Measurements from ENCODE around the gene OLR1. TPM values are rescaled to one million over a fixed set of nuclear protein-coding genes. Genes with fewer than 3 reads are reported as not detected.

The OLR1 gene
- total RNA-seq, 1 donor from 2014 or later: 0.55 TPM

DNA sequence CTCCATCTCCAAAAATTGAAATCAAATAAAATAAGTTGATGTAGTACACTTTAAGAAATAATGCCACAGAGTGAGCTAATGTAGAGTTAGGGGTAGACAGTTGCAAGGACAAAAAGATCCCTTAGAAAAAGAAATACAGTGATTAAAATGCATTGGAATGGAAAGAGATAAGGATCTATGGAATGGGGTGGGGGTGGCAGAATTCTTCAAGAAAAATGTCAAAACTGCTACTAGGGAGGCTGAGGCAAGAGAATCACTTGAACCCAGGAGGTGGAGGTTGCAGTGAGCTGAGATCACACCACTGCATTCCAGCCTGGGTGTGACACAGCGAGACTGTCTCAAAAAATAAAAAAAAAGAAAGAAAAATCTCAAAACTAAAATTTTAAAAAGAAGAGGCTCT, 6.5 kb downstream of the OLR1 start:
- DNase-seq: no peak
- H3K4me1 ChIP-seq: peaks cover 4% of the 10 kb centered on the region
- H3K36me3 ChIP-seq: no peaks in the 10 kb centered on the region
- no peak overlapping the region for H3K27ac ChIP-seq (replicated peaks)
- no peaks in the 10 kb centered on the region for H3K9me3 ChIP-seq (replicated peaks)
- TF ChIP-seq, protein P1, sequence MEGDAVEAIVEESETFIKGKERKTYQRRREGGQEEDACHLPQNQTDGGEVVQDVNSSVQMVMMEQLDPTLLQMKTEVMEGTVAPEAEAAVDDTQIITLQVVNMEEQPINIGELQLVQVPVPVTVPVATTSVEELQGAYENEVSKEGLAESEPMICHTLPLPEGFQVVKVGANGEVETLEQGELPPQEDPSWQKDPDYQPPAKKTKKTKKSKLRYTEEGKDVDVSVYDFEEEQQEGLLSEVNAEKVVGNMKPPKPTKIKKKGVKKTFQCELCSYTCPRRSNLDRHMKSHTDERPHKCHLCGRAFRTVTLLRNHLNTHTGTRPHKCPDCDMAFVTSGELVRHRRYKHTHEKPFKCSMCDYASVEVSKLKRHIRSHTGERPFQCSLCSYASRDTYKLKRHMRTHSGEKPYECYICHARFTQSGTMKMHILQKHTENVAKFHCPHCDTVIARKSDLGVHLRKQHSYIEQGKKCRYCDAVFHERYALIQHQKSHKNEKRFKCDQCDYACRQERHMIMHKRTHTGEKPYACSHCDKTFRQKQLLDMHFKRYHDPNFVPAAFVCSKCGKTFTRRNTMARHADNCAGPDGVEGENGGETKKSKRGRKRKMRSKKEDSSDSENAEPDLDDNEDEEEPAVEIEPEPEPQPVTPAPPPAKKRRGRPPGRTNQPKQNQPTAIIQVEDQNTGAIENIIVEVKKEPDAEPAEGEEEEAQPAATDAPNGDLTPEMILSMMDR (IDR thresholded peaks at IDR 0.05; ENCODE audit: borderline replicate concordance): no peak
- intact Hi-C loops (cut with micrococcal nuclease): no loop called here
- H3K4me3 ChIP-seq: no peak overlapping the region
- no peaks in the 10 kb centered on the region for H3K27me3 ChIP-seq (ENCODE audit: low read depth)

DNA sequence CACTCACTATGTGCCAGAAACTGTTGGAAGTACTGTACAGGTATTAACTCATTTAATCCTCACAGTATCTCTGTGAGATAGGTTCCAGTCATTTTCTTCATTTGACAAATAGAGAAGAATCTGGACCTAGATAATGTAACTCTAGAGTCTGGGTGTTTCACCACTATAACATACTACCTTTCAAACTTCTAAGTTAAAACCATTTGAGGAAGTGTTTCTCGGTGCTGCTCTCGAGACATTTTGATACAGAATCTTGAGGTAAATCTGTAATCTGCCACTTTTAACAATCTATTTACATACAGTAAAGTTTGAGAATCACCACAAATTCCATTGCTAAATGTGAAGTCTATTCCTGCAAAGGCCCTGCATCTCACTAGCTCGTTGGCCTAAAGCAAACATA, 8.8 kb downstream of the OLR1 start:
- H3K27me3 ChIP-seq (ENCODE audit: low read depth): no peaks in the 10 kb centered on the region
- TF ChIP-seq, protein P1 (IDR thresholded peaks at IDR 0.05; ENCODE audit: borderline replicate concordance): no peak
- DNase-seq: no peak
- intact Hi-C loops (cut with micrococcal nuclease): no loop called here
- H3K9me3 ChIP-seq (replicated peaks): no peaks in the 10 kb centered on the region
- H3K27ac ChIP-seq (replicated peaks): no peak overlapping the region
- no peaks in the 10 kb centered on the region for H3K36me3 ChIP-seq
- H3K4me3 ChIP-seq: no peak overlapping the region
- H3K4me1 ChIP-seq: peaks cover 8% of the 10 kb centered on the region

DNA sequence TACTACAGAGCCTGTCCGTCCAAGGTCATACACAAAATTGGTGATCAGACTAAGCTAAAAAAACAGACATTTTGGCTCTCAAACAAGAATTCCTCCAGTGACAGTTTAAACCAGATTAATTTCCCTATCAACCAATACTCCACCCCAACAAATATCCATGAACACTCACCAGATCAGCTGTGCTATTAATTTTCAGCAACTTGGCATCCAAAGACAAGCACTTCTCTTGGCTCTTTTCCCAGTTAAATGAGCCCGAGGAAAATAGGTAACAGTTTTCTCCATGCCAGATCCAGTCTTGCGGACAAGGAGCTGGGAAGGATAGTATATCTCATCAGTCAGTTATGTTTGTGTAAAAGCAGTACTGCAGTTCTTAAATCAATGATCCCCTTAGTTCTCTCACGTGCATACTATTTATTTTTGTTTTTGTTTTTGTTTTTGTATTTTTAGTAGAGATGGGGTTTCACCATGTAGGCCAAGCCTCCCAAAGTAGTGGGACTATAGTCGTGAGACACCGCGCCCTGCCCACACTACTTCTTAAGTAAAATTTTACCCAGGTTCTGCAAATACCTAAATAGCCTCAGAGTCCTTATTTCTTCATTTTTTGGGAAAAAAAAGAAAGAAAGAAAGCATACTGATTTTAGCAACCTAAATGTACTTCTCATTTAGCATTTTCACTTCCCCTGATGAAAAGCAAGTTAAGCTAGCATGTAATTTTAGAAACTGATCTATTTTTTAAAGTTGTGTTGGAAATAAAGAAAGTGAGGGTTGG, 11.1 kb downstream of the OLR1 start:
- Histone ChIP-seq H3K4me3 (no peak overlapping the region), H3K27ac (replicated peaks) (no peak overlapping the region), H3K36me3 (no peaks in the 10 kb centered on the region), H3K9me3 (replicated peaks) (no peaks in the 10 kb centered on the region), H3K4me1 (peaks cover 8% of the 10 kb centered on the region), H3K27me3 (ENCODE audit: low read depth) (no peaks in the 10 kb centered on the region)
- DNase-seq: no peak
- intact Hi-C loops (cut with micrococcal nuclease): no loop called here
- TF ChIP-seq, protein P1 (IDR thresholded peaks at IDR 0.05; ENCODE audit: borderline replicate concordance): no peak

DNA sequence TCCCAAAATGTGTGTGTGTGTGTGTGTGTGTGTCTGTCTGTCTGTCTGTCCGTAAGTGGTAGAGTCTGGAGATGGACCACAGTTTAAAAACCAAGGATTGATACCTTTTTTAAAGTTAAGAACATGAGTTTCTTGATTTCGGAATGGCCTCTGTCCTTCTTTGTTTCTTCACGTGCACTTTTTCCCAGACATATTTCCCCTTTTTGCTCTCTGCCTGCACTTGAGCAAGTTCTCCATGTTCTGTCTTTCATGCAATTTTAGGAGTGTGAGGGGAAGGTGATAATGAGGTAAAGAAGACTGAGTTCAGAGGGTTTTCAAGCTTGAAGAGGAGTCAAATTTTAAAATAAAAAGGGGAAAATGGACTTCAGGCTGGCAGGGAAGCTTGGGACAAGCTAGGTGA, 12.7 kb downstream of the OLR1 start:
- TF ChIP-seq, protein P1 (IDR thresholded peaks at IDR 0.05; ENCODE audit: borderline replicate concordance): no peak
- no peaks in the 10 kb centered on the region for H3K9me3 ChIP-seq (replicated peaks)

DNA sequence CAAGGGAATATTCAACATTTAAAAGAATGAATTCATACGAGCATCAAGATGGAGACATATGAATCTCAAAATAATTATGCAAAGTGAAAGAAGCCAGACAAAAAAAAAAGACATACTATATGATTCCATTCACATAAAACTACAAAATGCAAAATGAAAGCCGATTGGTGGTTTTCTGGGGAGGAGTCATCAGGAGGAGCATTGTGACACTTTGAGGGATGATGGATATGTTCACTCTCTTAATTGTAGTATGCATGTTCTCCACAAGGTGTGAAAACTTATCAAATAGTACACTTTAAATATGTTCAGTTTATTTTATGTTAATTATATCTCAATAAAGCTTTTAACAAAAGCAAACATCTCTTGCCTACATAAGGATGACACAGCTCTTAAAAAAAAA, 13.5 kb downstream of the OLR1 start:
- DNase-seq: no peak
- Histone ChIP-seq H3K27ac (replicated peaks) (no peak overlapping the region), H3K36me3 (no peaks in the 10 kb centered on the region), H3K27me3 (ENCODE audit: low read depth) (no peaks in the 10 kb centered on the region), H3K4me3 (no peak overlapping the region), H3K4me1 (peaks cover 16% of the 10 kb centered on the region), H3K9me3 (replicated peaks) (no peaks in the 10 kb centered on the region)
- TF ChIP-seq, protein P1 (IDR thresholded peaks at IDR 0.05; ENCODE audit: borderline replicate concordance): no peak
- intact Hi-C loops (cut with micrococcal nuclease): no loop called here

More for the DNA sequence above, 12.7 kb downstream of the OLR1 start:
- no peak for DNase-seq
- Histone ChIP-seq H3K27ac (replicated peaks) (no peak overlapping the region), H3K4me3 (no peak overlapping the region), H3K36me3 (no peaks in the 10 kb centered on the region), H3K27me3 (ENCODE audit: low read depth) (no peaks in the 10 kb centered on the region), H3K4me1 (peaks cover 8% of the 10 kb centered on the region)
- intact Hi-C loops (cut with micrococcal nuclease): no loop called here

All from left ventricle myocardium inferior (tissue), 1 donor.